Smooth muscle cell (in vitro differentiated cells): Measurements from ENCODE around the gene TMEM11. TPM values are rescaled to one million over a fixed set of nuclear protein-coding genes. Genes with fewer than 3 reads are reported as not detected.

Experiments used
- DNase-seq: peaks from one replicate; lab custom pipeline; 2025; ENCODE audit not compliant: unreplicated experiment; lab: John Stamatoyannopoulos, UW
- H2AFZ ChIP-seq: fragments of 200-600 bp; sonication (generic); 2 replicates; pipeline ENCODE4 v1.6.0; 2016; ENCODE audit warnings: antibody characterized with exemption, low read depth, mild to moderate bottlenecking
- H3F3A ChIP-seq: fragments of 200-600 bp; sonication (generic); 2 replicates; pipeline ENCODE4 v1.6.0; 2017; ENCODE audit warnings: antibody characterized with exemption, low read depth
- H3K27ac ChIP-seq: fragments of 200-600 bp; sonication (generic); 2 replicates; pipeline ENCODE4 v1.5.1; 2016; ENCODE audit warnings: low read depth, mild to moderate bottlenecking
- H3K27me3 ChIP-seq: fragments of 200-600 bp; sonication (generic); 2 replicates; pipeline ENCODE4 v1.6.1; 2016; ENCODE audit warnings: low read depth, mild to moderate bottlenecking
- H3K36me3 ChIP-seq: fragments of 200-600 bp; sonication (generic); 2 replicates; pipeline ENCODE4 v1.5.1; 2016; ENCODE audit warnings: low read depth
- H3K4me1 ChIP-seq: fragments of 200-600 bp; sonication (generic); 2 replicates; pipeline ENCODE4 v1.5.1; 2016; ENCODE audit warnings: low read depth
- H3K4me2 ChIP-seq: fragments of 200-600 bp; sonication (generic); 2 replicates; pipeline ENCODE4 v1.6.0; 2016; ENCODE audit warnings: mild to moderate bottlenecking
- H3K4me3 ChIP-seq: fragments of 200-600 bp; sonication (generic); 2 replicates; pipeline ENCODE4 v1.5.1; 2016; ENCODE audit warnings: mild to moderate bottlenecking
- H3K79me2 ChIP-seq: fragments of 200-600 bp; sonication (generic); 2 replicates; pipeline ENCODE4 v1.6.0; 2016; ENCODE audit warnings: low read depth, mild to moderate bottlenecking
- H3K9ac ChIP-seq: fragments of 200-600 bp; sonication (generic); 2 replicates; pipeline ENCODE4 v1.6.0; 2016; ENCODE audit warnings: low read depth
- H3K9me3 ChIP-seq: fragments of 200-600 bp; sonication (generic); replicated peaks from 2 replicates; pipeline ENCODE4 v1.5.1; 2016; ENCODE audit warnings: low read depth
- H4K20me1 ChIP-seq: fragments of 200-600 bp; sonication (generic); 2 replicates; pipeline ENCODE4 v1.6.0; 2016; ENCODE audit warnings: low read depth
- CTCF ChIP-seq: fragments of 200-600 bp; sonication (generic); IDR thresholded peaks from 2 replicates; pipeline ENCODE4 v1.5.1; 2017; ENCODE audit warnings: borderline replicate concordance, mild to moderate bottlenecking, antibody characterized with exemption; ENCODE audit not compliant: insufficient read depth, poor library complexity, severe bottlenecking
- WGBS: methylation state at CpG from one replicate; pipeline ENCODE4 v1.1.7; 2016; ENCODE audit warnings: low lambda C conversion rate; 5-methylcytosine and 5-hydroxymethylcytosine counted together
- polyA plus RNA-seq: library from polyadenylated mRNA; unstranded; fragments of >200 nt; fragmentation: Nextera tagmentation; extraction: Ambion mirVana; gene quantifications from 2 replicates; pipeline ENCODE4 v1.2.1, GENCODE V29; 2016
- total RNA-seq: library from RNA; depleted of rRNA; stranded (reverse); fragments of >200 nt; gene quantifications from 2 replicates; pipeline ENCODE4 v1.2.3, GENCODE V29; 2014

The TMEM11 gene
- total and polyA plus RNA-seq, 2 experiments from 2014 or later, result 24.0 to 80.3 TPM

- no peak overlapping the region for H3K9ac ChIP-seq
These were observed 51.6 kb downstream of the TMEM11 start for GRCh38 chr17:21162394-21162775.

GRCh38 chr17:21161498-21162393 lies 52.2 kb downstream of the TMEM11 start:
- no peak overlapping the region for H2AFZ ChIP-seq
- DNase-seq, result no peak
- no peak for TF ChIP-seq CTCF
- no peaks in the 10 kb centered on the region for H3K79me2 ChIP-seq
- no peak overlapping the region for H3K27ac ChIP-seq
- H3K36me3 ChIP-seq, result no peaks in the 10 kb centered on the region
- H3K4me2 ChIP-seq, result no peak overlapping the region
- H4K20me1 ChIP-seq, result peaks cover 11% of the 10 kb centered on the region
- no peak overlapping the region for H3K9ac ChIP-seq
- no peak overlapping the region for H3K4me3 ChIP-seq
- no peaks in the 10 kb centered on the region for H3K9me3 ChIP-seq
- H3F3A ChIP-seq, result no peaks in the 10 kb centered on the region
- 75% methylated on average over 7 of the region's 7 CpGs for WGBS
- H3K27me3 ChIP-seq, result no peaks in the 10 kb centered on the region
- H3K4me1 ChIP-seq, result no peaks in the 10 kb centered on the region

More at GRCh38 chr17:21162394-21162775, 51.6 kb downstream of the TMEM11 start:
- no peak for TF ChIP-seq CTCF
- Histone ChIP-seq H3K4me1 (no peaks in the 10 kb centered on the region), H3K36me3 (no peaks in the 10 kb centered on the region), H3K4me2 (no peak overlapping the region), H3K27me3 (no peaks in the 10 kb centered on the region), H3F3A (no peaks in the 10 kb centered on the region), H4K20me1 (peaks cover 14% of the 10 kb centered on the region), H3K9me3 (no peaks in the 10 kb centered on the region), H3K79me2 (no peaks in the 10 kb centered on the region), H3K4me3 (no peak overlapping the region), H3K27ac (no peak overlapping the region), H2AFZ (no peak overlapping the region)
- DNase-seq, result no peak
- 80% methylated on average over 2 of the region's 2 CpGs for WGBS

DNA sequence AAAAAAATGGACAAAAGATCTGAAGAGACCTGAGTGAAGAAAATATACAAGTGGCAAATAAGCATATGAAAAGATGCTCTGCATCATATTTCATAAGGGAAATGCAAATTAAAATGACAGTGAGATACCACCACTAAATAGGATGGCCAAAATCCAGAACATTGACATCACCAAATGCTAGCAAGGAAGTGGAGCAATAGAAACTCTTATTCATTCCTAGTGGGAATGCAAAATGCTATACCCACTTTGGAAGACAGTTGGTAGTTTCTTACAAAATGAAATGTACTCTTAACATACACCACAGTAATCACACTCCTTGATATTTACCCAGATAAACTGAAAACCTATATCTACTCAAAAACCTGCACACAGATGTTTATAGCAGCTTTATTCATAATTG lies 53.6 kb downstream of the TMEM11 start:
- Histone ChIP-seq H3K9ac (no peak overlapping the region), H2AFZ (no peak overlapping the region), H4K20me1 (peaks cover 11% of the 10 kb centered on the region), H3F3A (no peaks in the 10 kb centered on the region), H3K4me3 (no peak overlapping the region), H3K4me2 (no peak overlapping the region), H3K36me3 (no peaks in the 10 kb centered on the region), H3K9me3 (no peaks in the 10 kb centered on the region), H3K79me2 (no peaks in the 10 kb centered on the region), H3K4me1 (no peaks in the 10 kb centered on the region), H3K27me3 (no peaks in the 10 kb centered on the region), H3K27ac (no peak overlapping the region)
- DNase-seq, result no peak
- no peak for TF ChIP-seq CTCF
